Tibial nerve (tissue), 3 donors: ENCODE measurements around the gene TCF12.

Experiments
- CTCF ChIP-seq, 5 experiments: fragments of 200-600 bp in 3 of 5; fragments of 450-650 bp in 2 of 5; sonication (generic) in 3 of 5; IDR thresholded peaks; one replicate each; pipeline ENCODE4 v1.5.1; 2016 to 2019; ENCODE audit warnings: antibody characterized with exemption in 5 of 5, mild to moderate bottlenecking in 3 of 5, moderate library complexity in 2 of 5
- POLR2A ChIP-seq, 2 donors: fragments of 450-650 bp; IDR thresholded peaks; one replicate each; pipeline ENCODE4 v1.6.1; 2017; ENCODE audit warnings: antibody characterized with exemption in 2 of 2, mild to moderate bottlenecking in 2 of 2, moderate library complexity in 2 of 2

GRCh38 chr15:57290826-57291225, 372.4 kb downstream of the TCF12 start:
- TF ChIP-seq CTCF (IDR thresholded peaks at IDR 0.05), result no peak
- TF ChIP-seq POLR2A (IDR thresholded peaks at IDR 0.05), result no peak
